GM12875 (cell line): Measurements from ENCODE around the gene SARDH.

ENCODE experiments used
- H3K4me3 ChIP-seq: one replicate; pipeline ENCODE4 v1.5.1; 2011; ENCODE audit warnings: low read depth, low read length, control low read depth
- TF ChIP-seq, protein P1 (sequence below): IDR thresholded peaks from 2 replicates; pipeline ENCODE4 v1.5.1; 2011; ENCODE audit warnings: low read depth, mild to moderate bottlenecking, control low read depth, inconsistent platforms, low read length, moderate library complexity, borderline replicate concordance; ENCODE audit not compliant: insufficient read depth

The SARDH gene

DNA sequence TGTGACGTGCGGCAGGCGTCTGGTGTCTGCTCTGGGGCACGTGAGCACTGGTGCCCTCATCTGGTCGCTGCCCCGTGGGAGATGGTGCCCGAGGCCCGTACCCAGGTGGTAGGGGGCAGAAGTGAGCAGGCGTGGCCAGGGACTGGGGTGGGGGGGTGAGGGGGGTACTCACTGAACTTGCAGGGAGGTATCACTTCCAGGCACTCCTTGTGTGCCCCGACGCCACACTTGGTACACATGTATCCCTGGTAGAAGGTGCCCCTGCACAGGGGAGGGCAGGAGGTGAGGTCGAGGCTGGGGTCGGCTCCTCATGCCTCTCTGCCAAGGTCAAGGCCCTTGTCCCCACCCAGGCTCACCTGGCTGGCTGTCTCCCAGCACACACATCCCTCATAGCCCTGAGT lies 45.2 kb upstream of the SARDH start:
- TF ChIP-seq, protein P1, sequence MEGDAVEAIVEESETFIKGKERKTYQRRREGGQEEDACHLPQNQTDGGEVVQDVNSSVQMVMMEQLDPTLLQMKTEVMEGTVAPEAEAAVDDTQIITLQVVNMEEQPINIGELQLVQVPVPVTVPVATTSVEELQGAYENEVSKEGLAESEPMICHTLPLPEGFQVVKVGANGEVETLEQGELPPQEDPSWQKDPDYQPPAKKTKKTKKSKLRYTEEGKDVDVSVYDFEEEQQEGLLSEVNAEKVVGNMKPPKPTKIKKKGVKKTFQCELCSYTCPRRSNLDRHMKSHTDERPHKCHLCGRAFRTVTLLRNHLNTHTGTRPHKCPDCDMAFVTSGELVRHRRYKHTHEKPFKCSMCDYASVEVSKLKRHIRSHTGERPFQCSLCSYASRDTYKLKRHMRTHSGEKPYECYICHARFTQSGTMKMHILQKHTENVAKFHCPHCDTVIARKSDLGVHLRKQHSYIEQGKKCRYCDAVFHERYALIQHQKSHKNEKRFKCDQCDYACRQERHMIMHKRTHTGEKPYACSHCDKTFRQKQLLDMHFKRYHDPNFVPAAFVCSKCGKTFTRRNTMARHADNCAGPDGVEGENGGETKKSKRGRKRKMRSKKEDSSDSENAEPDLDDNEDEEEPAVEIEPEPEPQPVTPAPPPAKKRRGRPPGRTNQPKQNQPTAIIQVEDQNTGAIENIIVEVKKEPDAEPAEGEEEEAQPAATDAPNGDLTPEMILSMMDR: no peak
- H3K4me3 ChIP-seq: no peak overlapping the region

DNA sequence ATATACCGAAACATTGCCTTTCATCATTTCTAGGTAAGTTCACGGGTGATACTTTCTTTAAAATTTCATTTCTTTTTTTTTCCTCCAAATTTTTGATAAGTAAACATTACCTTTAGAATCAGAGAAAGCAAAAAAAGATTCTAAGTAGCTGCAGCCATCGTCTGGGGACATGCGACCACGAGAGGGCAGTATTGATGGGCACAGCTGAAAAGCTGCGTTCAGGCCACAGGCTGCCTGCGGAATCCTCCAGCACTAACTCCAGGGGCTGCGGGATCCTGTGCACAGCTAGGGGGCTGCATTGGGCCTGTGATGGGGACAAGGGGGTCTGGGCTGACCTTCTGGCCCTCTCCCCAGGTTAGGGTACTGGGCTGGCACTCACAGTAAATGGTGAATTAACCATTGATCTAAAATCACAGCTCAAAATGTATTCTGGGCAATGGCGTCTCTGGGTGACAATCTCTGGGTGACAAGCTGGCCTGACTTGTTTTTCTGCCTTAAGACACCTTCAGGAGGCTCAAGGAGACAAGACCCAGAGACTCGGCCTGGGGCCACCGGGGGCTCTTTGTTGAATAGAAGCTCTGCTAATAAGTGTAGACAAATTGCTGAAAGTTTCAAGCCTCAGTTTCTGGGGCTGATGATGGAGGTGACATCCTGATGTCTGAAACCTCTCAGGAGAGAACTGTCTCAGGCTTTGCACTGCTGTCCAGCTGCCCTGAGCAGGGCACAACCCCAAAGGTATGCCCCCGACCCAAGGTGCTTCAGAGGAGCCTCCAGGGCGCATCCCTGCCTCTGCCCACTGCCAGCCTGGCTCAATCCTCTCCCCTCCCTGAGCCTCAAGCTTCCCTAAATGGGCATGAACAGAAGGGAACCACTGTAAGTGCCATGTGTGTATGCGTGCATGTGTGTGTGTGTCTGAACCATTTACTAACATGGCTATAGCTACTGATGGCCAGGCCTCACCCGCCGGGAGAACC lies 44.3 kb upstream of the SARDH start:
- no peak overlapping the region for H3K4me3 ChIP-seq
- TF ChIP-seq, protein P1: peak; percentile 79

DNA sequence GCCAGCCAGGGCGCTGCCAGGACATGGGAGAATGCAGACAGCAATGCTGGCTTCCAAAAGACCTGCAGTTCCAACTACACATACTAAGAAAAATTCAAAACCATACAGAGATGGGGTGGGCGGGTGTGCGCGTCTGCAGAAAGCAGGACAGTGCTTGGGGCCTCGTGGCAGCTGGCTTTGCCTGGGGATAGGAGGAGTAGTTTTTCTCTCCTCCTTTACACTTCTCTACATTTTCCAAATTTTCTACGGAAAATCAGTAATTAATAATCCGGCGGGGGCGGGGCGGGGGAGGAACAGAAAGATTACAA lies 43.6 kb upstream of the SARDH start:
- H3K4me3 ChIP-seq: no peak overlapping the region
- TF ChIP-seq, protein P1: no peak

DNA sequence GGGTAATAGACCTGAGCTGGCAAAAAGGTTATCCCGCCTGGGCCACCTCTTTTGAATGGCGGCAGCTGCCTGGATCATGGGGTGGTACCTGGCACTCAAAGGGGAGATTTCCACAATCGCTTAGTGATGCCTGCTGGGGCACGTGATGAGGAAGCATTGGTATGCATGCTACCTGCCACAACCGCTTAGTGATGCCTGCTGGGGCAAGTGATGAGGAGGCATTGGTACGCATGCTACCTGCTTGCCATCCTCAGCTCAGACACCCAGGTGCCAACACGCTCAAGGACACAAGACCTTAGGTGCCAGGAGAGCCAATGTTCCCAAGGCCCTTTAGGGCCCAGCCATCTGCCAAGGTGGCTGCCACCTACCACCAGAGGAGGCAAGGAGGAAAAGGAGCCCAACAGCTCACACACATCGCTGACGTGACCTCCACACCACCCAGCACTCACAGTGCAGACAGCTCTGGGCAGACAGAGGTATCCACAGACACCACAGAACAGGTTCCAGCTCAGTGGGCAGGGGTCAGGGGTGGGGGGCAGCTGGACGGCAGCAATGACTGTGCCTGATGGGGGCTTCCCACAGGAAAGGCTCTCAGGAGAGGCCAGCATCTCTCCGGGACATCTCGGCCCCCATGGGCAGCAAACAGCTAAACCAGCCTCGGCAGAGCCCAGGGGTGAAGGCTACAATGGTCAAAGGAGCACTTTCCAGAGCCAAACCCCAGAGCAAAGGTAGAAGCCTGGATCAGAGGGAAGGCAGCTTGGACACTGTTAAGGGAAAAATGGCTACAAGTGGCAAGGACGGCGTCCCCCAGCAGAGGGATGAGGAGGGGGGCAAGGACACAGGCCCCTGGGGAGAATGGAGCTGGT lies 43.0 kb upstream of the SARDH start:
- no peak overlapping the region for H3K4me3 ChIP-seq
- TF ChIP-seq, protein P1: no peak

DNA sequence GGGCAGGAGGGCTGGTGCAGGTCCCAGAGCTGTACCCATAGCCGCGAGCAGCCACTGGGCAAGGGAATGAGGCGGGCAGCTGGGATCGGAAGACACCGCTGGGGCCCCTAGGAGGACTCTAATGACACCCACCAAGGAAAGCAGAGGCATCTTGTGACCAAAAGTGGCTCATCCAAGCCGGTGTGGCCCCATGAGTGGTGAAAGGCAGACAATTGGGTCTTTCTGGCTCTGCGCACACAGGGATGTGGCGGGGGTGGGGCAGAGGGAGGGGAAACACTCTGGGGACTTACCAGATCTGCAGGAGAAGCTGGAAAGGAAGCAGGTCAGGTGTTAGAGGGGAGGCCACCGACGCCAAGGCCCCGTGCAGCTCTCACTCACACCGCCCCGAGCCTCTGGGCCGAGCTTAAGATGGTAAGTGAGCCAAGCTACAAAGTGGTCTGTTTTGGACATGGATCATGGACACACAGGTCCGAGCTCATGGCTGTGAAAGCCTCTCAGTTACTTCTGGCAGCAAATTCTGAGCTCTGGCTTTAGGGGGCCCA lies 42.3 kb upstream of the SARDH start:
- TF ChIP-seq, protein P1: no peak
- no peak overlapping the region for H3K4me3 ChIP-seq

DNA sequence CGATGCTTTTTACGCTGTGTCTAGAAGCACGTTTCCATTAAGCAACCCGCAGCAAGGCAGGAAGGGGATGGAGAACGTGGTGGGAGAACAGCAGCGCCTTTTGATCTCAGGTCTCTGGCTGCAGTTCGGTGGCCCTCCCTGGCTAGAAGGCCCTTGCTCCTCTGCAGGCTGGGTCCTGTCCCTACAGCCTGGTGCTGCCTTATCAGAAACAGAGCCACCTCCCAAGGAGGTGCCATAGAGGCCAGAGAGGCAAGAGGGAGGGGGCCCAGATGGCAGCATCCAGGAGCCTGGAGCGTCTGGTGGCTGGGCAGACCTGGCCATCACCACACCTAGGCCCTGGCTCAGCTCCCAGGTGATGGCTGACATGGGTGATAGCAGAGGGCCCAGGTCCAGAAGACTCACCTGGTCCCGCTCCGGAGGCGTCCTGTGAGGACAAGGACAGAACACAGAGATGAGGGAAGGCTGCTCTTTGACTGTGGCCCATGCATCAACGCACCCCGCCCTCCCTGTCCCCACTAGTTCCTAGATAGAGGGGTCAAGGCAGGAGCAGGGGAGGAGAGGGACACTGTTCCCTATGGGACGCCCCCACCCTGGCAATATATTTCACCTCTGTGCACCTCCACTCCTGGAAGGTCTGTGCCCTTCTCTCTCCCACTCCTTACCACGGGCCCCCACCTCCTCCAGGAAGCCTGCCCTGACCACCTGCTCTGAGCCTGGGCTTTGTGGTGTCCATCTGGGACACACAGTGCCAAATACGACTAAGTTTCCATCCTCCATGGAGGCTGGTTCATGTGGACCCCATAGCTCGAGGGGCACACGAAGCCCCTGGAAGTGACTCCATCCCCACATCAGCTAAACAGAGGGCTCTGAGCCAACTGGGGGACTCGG lies 41.6 kb upstream of the SARDH start:
- TF ChIP-seq, protein P1: no peak

More for the DNA sequence above, 41.6 kb upstream of the SARDH start:
- H3K4me3 ChIP-seq: no peak overlapping the region
